ENCODE results near the gene WDR7. TPM values are rescaled to one million over a fixed set of nuclear protein-coding genes. Genes with fewer than 3 reads are reported as not detected.

WDR7 gene
- total RNA-seq, 2 experiments from 2014 or later: 16.0 to 19.0 TPM

DNA sequence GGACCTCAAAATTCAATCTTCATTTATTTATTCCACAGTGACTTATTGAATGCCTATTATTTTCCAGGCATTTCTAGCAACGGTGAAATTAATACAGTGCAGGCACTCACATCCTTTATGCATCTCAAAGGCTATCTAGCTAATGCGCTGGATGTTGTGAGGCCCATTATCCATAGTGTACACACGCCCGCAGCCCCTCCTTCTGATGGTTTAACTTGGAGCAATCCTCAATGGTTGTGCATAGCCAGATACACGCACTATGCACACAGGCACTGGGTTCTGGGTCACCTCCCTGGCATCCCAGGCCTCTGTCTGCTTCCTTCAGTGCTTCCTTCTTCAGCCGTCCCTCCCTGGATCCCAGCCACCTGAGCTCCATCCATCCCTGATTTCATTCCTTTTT lies 387.2 kb downstream of the WDR7 start:
- POLR2A ChIA-PET: no interaction called here
- TF ChIP-seq, protein P1, sequence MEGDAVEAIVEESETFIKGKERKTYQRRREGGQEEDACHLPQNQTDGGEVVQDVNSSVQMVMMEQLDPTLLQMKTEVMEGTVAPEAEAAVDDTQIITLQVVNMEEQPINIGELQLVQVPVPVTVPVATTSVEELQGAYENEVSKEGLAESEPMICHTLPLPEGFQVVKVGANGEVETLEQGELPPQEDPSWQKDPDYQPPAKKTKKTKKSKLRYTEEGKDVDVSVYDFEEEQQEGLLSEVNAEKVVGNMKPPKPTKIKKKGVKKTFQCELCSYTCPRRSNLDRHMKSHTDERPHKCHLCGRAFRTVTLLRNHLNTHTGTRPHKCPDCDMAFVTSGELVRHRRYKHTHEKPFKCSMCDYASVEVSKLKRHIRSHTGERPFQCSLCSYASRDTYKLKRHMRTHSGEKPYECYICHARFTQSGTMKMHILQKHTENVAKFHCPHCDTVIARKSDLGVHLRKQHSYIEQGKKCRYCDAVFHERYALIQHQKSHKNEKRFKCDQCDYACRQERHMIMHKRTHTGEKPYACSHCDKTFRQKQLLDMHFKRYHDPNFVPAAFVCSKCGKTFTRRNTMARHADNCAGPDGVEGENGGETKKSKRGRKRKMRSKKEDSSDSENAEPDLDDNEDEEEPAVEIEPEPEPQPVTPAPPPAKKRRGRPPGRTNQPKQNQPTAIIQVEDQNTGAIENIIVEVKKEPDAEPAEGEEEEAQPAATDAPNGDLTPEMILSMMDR (IDR thresholded peaks at IDR 0.05): no peak
- DNase-seq (no peak), ATAC-seq (no peak)
- intact Hi-C loops (cut with micrococcal nuclease): no loop called here
- H3K27ac Mint-ChIP-seq: no peak overlapping the region
- no peaks in the 10 kb centered on the region for H3K4me1 Mint-ChIP-seq (ENCODE audit: low read depth)
- no peaks in the 10 kb centered on the region for H3K36me3 Mint-ChIP-seq (ENCODE audit: low read depth)
- H3K27me3 Mint-ChIP-seq: no peaks in the 10 kb centered on the region
- CTCF ChIA-PET: interaction anchor here (0.5 kb wide), 1 partner anchor 407 kb away, joined by 3 read pairs; no protein-coding TSS in a partner anchor
- H3K9me3 Mint-ChIP-seq: no peaks in the 10 kb centered on the region
- H3K4me3 Mint-ChIP-seq: no peak overlapping the region

GRCh38 chr18:57040175-57040574 lies 389.0 kb downstream of the WDR7 start:
- ATAC-seq (no peak), DNase-seq (no peak)
- TF ChIP-seq, protein P1 (IDR thresholded peaks at IDR 0.05): no peak
- Mint-ChIP-seq H3K27ac (no peak overlapping the region), H3K4me1 (ENCODE audit: low read depth) (no peaks in the 10 kb centered on the region), H3K27me3 (no peaks in the 10 kb centered on the region), H3K36me3 (ENCODE audit: low read depth) (no peaks in the 10 kb centered on the region), H3K9me3 (no peaks in the 10 kb centered on the region), H3K4me3 (no peak overlapping the region)
- intact Hi-C loops (cut with micrococcal nuclease): no loop called here
- CTCF ChIA-PET: no interaction called here
- POLR2A ChIA-PET: no interaction called here

DNA sequence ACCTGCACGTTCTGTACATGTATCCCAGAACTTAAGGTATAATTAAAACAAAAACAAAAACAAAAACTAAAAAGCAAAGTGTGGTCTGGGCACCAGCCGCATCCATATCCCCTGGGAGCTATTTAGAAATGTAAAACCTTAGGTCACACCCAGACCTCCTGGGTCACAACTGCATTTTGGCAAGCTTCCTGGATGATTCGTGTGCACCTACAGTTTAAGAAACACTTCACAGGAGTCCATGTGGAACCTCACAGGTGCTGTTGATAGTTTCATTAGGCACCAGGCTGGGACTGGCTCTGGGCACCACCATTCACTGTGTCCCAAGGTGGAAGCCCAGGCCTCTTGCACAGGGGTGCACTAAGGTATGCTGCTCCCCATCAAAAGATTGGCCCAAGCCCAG lies 392.1 kb downstream of the WDR7 start:
- H3K27me3 Mint-ChIP-seq: no peaks in the 10 kb centered on the region
- ATAC-seq: no peak
- POLR2A ChIA-PET: no interaction called here

GRCh38 chr18:57048351-57048750 lies 397.2 kb downstream of the WDR7 start:
- H3K27me3 Mint-ChIP-seq: no peaks in the 10 kb centered on the region
- no peak overlapping the region for H3K4me3 Mint-ChIP-seq
- peaks cover 2% of the 10 kb centered on the region for H3K9me3 Mint-ChIP-seq
- ChIA-PET POLR2A (no interaction called here), CTCF (no interaction called here)
- no peak overlapping the region for H3K27ac Mint-ChIP-seq
- H3K36me3 Mint-ChIP-seq (ENCODE audit: low read depth): peaks cover 1% of the 10 kb centered on the region
- ATAC-seq: no peak
- TF ChIP-seq, protein P1 (IDR thresholded peaks at IDR 0.05): no peak
- DNase-seq: no peak
- intact Hi-C loops (cut with micrococcal nuclease): no loop called here
- no peaks in the 10 kb centered on the region for H3K4me1 Mint-ChIP-seq (ENCODE audit: low read depth)

More for the DNA sequence above, 392.1 kb downstream of the WDR7 start:
- H3K27ac Mint-ChIP-seq: no peak overlapping the region
- H3K9me3 Mint-ChIP-seq: peaks cover 2% of the 10 kb centered on the region
- intact Hi-C loops (cut with micrococcal nuclease): no loop called here
- no peak overlapping the region for H3K4me3 Mint-ChIP-seq
- CTCF ChIA-PET: no interaction called here
- H3K36me3 Mint-ChIP-seq (ENCODE audit: low read depth): peaks cover 1% of the 10 kb centered on the region
- TF ChIP-seq, protein P1 (IDR thresholded peaks at IDR 0.05): no peak
- no peak for DNase-seq
- H3K4me1 Mint-ChIP-seq (ENCODE audit: low read depth): no peaks in the 10 kb centered on the region

DNA sequence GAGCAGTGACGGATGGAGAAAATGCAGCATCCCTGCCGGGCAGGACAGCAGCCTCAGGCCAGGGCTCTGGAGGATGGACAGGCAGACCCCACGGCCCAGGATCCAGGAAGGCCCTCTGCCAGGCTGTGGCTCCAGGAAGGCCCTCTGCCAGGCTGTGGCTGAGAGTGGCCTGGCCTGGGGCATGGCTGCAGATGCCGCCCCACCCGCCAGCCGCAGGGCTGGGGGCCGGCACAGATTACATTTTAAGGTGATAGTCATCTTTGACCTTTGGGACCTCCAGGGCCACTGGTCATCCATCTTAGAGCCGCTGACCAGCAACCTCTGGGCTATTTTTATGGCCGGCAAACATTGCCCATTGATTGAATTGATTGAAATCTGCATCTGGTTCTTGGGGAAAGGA lies 397.7 kb downstream of the WDR7 start:
- H3K9me3 Mint-ChIP-seq: peaks cover 2% of the 10 kb centered on the region
- no peak overlapping the region for H3K27ac Mint-ChIP-seq
- no peak for DNase-seq
- no peak overlapping the region for H3K4me3 Mint-ChIP-seq
- CTCF ChIA-PET: no interaction called here
- no peaks in the 10 kb centered on the region for H3K27me3 Mint-ChIP-seq
- POLR2A ChIA-PET: no interaction called here
- H3K4me1 Mint-ChIP-seq (ENCODE audit: low read depth): no peaks in the 10 kb centered on the region
- ATAC-seq: no peak
- intact Hi-C loops (cut with micrococcal nuclease): no loop called here
- peaks cover 1% of the 10 kb centered on the region for H3K36me3 Mint-ChIP-seq (ENCODE audit: low read depth)
- TF ChIP-seq, protein P1 (IDR thresholded peaks at IDR 0.05): no peak

Data from activated CD8-positive, alpha-beta T cell treated with anti-CD3 and anti-CD28 coated beads for 36 hours (primary cell).